Right lobe of liver (tissue), 4 donors: Measurements from ENCODE around the gene CACNA2D1.

Experiments used
- CTCF ChIP-seq, 4 donors: fragments of 200-600 bp in 3 of 4; fragments of 450-650 bp in 1 of 4; IDR thresholded peaks; one replicate each; pipeline versions ENCODE4 v1.5.1 to v1.8.0; 2016 to 2022; ENCODE audit warnings: antibody characterized with exemption in 4 of 4, mild to moderate bottlenecking in 2 of 4
- POLR2A ChIP-seq: fragments of 450-650 bp; IDR thresholded peaks from one replicate; pipeline ENCODE4 v1.6.1; 2017; ENCODE audit warnings: antibody characterized with exemption, mild to moderate bottlenecking
- donor health status: DM: no; HTN: no; CAD: no.
- donor health status: DM: no; HTN: no; CAD: no.
- donor health status: DM: no; HTN: yes; CAD: no.

- TF ChIP-seq CTCF (IDR thresholded peaks at IDR 0.05) = no peak
- no peak for TF ChIP-seq POLR2A
These were observed 486.1 kb downstream of the CACNA2D1 start for GRCh38 chr7:81957517-81957916.
